NCI-H146 (cell line): ENCODE data around the gene APCS.

ENCODE experiments used
- DNase-seq: peaks from one replicate; lab custom pipeline; 2025; lab: John Stamatoyannopoulos, UW

Gene APCS

DNA sequence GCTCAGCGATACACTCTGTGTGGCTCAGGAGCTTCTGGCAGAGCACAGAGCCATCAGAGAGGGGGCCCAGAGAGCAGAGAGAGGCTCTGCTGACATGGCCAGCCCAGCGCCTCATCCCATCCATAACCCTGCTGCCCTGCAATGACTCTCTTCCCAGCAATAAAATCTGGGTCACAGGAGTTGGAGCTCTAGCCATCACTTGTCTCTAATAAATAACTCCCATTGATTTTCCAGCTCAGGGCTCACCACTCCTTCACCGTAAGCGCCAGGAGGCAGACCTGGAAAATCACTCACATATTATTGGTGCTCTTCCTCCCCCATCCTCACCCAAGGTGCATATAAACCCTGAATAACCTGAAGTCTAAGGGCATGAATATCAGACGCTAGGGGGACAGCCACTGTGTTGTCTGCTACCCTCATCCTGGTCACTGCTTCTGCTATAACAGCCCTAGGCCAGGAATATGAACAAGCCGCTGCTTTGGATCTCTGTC lies at the start of gene APCS:
APCS (plus strand) TSS at position 366 of the 491 bp plus-strand sequence; CDS start at position 462, 96 bp downstream.
- no peak for DNase-seq

DNA sequence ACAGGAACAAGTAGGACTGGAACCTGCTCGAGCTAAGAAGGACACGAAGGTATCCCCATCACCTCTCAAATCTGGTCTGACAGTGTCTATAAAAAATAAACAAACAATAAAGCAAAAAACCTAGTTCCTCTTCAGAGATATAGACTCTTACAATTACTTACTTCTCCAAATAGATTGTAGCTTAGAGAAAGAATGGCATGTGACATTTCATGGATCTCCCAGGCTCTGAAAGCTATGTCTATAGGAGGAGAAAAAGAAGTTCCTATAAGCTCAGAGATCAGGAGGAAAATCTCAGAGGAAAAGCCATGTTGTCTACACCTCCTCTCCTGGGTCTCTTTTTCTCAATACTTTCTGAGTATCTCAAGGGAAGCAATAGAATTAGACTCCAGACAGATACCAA lies 39.5 kb upstream of the APCS start:
- DNase-seq, result no peak

DNA sequence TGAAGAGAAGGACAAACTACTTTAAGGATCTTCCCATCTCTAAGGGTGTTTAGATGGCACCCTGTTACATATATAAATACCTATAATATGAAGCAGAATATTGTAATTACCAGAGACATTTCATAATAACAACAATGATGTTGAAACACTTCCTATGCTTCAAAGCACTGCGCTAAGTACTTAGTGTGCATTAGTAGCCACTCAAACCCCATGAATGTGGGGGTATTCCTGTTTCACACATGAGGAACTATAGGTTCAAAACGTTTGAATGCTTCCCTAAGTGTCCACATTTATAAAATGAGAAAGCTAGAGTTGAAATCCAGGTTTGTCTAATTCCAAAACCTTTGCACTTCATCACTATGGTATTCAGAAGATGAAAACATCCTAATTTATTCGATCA lies 33.4 kb upstream of the APCS start:
- DNase-seq, result no peak

- no peak for DNase-seq
Observed at GRCh38 chr1:159554696-159555095, 32.9 kb upstream of the APCS start.

- no peak for DNase-seq
Observed at GRCh38 chr1:159556931-159557369, 30.7 kb upstream of the APCS start.

DNA sequence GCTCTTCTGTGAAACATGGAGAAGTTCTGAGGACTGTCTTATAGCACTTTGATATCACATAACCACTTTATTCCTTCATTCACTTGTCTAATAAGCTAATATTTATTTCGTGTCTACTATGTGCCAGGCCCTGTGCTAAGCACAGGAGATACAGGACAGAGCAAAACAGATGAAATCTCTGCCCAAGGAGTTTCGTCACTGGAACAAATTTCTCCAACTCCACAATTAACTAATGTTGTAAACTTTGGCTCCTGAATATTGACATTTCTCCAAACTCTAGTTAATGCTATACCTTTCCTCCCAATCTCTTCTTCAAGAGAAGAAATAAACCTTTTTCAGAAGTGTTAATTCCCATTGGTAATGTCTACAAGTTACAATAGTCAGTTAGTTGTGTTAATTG lies 27.0 kb upstream of the APCS start:
- no peak for DNase-seq

GRCh38 chr1:159561497-159561896 lies 26.1 kb upstream of the APCS start:
- no peak for DNase-seq

GRCh38 chr1:159562680-159563079 lies 24.9 kb upstream of the APCS start:
- no peak for DNase-seq

GRCh38 chr1:159577446-159577845 lies 10.2 kb upstream of the APCS start:
- no peak for DNase-seq

DNA sequence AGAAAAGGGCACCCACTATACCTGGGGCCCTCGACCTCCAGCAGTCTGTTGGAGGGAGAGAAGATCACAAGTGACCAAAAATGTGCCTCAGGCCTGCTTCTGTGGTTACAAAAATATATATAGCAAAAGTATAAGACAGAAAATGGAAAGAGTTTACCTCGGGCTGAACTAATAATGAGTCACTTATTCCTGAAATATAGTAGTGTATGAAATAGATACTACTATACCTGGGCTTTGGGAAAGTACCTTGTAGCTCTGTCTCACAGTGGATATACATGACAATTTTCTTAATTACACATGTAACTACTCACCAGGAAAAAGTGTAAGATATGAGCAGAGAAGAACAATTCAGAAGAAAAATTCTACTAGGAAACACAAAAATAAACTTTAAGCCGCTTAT lies 7.3 kb upstream of the APCS start:
- DNase-seq, result no peak

DNA sequence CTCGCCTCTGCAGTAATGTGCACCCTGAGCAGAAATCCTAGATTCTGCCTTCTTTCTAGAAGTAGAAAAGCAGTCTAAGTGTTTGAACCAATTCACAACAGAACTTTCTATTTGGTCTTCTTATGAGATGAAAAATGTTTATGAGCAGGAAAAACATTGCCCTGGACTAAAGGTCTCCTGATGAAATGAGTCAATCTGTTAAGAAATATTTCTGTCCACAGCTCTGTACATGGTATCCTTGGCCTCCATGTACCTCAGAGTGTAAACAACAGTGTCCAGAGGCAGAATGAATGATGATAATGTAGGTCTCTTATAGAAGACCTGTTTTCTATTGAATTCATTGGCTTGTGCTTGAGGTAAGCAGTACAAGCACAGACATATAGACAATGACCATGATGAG lies 6.2 kb upstream of the APCS start:
- DNase-seq, result no peak

DNA sequence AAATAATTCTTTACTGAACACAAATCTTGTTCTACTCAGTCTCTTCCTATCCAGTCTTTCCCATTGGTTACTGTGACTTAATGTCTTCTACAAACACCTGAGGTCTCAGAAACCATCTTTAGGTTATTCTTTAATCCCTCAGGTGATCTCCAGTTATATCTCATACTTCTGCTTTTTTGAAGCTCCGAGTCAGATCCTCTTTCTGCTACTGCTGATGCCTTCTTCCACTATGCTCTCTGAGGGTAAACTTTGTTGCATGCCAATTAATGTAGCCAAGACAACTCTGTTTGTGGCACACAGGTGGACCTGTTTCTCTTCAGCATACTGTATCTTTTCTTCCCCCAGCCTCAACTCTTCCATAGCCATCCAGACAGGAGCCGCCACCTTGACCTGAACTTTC lies 3.1 kb upstream of the APCS start:
- no peak for DNase-seq

DNA sequence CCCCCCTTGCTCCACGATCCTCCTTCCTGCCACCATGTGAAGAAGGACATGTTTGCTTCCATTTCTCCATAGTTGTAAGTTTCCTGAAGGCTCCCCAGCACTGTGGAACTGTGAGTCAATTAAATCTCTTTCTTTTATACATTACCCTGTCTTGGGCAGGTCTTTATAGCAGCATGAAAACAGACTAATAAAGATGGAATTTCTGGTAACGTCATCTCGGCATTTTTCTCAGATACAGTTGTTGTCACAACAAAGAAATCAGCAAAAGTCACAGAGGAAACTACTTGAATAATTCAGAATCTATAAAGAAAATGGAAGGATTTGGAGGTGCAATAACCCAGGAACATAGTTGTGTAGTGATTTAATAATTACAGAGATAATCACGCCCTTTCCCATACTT lies 4.4 kb downstream of the APCS start:
- no peak for DNase-seq

DNA sequence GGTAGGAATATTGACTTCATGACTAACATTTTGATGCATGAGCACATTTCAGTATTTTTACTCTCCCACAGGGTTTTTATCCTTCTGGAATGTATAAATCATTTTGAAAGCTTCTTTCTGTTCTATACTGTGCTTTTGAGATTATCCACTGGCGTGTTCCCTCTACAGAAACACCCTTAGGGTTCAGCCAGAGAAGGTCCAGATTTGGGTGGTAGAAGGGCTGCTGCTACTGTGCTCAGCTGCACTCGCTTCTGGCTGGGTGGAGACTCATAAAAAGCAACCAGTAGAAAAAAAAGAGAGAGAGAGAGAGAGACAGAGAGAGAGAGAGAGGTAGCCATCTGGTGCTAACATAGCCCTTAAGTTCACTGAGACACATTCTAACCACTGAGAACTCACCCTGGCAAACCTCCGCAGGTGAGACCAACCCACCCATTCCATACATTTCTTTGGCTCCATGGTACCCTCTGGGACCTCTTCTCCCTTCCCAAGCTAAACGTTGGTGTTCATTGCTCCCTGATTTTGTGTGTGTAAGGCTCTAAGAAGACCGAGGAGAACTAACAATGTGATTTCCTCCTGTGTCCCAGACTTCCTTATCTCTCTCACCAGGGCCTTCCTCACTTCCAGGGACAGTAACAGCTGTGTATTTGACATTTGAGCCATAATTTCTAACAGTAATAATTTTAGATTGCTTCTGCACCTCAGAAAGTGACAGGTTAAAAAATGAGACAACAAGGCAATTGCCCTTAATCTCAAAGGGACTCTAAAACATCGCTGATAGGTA lies 7.2 kb downstream of the APCS start:
- no peak for DNase-seq

GRCh38 chr1:159598196-159598595 lies 10.6 kb downstream of the APCS start:
- no peak for DNase-seq

DNA sequence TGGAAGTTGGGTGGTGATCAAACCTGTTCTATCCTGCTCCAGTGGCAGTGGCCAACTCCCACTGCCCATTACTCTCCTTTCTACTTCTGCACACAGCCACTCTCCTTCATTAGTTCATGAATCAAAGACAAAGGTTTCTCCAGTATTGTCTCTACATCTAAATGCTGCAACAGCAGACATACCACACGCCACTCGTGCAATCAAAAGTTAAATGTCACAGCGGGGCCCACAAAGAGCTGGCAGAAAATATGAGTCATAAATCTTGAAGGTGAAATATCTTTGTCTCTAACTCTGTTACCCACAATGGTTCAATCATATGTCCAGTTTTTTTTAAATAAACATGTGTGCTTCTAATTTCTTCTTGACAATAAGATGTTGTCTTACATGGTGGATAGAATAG lies 13.3 kb downstream of the APCS start:
- DNase-seq, result no peak

DNA sequence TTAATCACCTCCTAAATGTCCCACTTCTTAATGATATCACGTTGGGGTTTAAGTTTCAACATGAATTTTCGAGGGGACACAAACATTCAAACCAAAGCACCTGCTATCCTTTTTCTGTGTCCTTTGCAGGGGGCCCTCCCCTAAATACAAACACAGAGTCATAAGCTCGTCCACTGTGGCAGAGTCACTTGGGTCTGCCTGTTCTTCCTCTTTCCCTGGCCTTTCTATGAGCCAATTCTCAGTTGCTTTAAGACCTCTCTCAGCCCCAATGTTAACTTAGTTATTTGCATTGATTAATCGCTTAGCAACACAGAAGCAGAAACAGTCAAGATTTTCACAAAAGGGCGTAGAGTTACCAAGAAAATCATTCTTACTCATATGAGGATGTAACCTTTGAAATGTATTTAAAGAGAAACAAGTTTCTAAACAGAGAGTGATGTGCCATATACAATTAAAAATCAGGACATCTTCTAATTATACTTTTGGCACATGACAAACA lies 14.9 kb downstream of the APCS start:
- no peak for DNase-seq

- DNase-seq, result no peak
Observed at GRCh38 chr1:159612211-159612885, 24.7 kb downstream of the APCS start.

DNA sequence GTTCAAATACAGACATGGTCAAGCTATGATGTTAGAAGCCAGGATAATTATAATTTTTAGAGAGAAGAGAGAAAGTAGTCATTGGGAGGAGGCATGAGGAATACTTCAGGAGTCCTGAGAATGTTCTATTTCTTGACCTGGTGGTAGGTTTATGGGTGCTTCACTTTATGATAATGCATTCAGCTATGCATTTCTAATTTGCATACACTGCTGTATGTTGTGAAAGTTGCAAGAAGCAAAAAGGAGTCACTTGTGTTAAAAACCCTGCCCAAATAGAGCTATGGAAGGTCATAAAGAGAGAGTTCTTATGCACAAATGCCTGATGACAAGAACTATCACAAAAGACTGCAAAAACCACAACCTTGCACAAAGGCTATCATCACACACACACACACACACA lies 45.3 kb downstream of the APCS start:
- no peak for DNase-seq
